HG02642 (cell line): ENCODE results near the gene SASH1.

Experiments used
- ATAC-seq: cut with Tn5 transposase; IDR thresholded peaks from one replicate; pipeline ENCODE4 v1.9.1; 2021; ENCODE audit warnings: mild to moderate bottlenecking; ENCODE audit not compliant: unreplicated experiment, poor library complexity

The SASH1 gene

GRCh38 chr6:148342350-148343046, at the start of gene SASH1:
SASH1 (plus strand) TSS chr6:148342838; CDS start chr6:148343068, 230 bp downstream.
- ATAC-seq: peak; percentile 77

- ATAC-seq: no peak
Measured at GRCh38 chr6:148293181-148293995, 49.2 kb upstream of the SASH1 start.

GRCh38 chr6:148294059-148294458, 48.6 kb upstream of the SASH1 start:
- ATAC-seq: no peak

GRCh38 chr6:148295261-148295887, 47.3 kb upstream of the SASH1 start:
- no peak for ATAC-seq

GRCh38 chr6:148296771-148297170, 45.9 kb upstream of the SASH1 start:
- no peak for ATAC-seq

GRCh38 chr6:148298683-148299082, 44.0 kb upstream of the SASH1 start:
- no peak for ATAC-seq

GRCh38 chr6:148303616-148304015, 39.0 kb upstream of the SASH1 start:
- ATAC-seq: no peak

GRCh38 chr6:148304976-148305375, 37.7 kb upstream of the SASH1 start:
- ATAC-seq: no peak

- ATAC-seq: no peak
Measured at GRCh38 chr6:148306286-148306685, 36.4 kb upstream of the SASH1 start.

GRCh38 chr6:148307405-148307804, 35.2 kb upstream of the SASH1 start:
- no peak for ATAC-seq

GRCh38 chr6:148309301-148309700, 33.3 kb upstream of the SASH1 start:
- ATAC-seq: no peak

- ATAC-seq: no peak
Measured at GRCh38 chr6:148311966-148312669, 30.5 kb upstream of the SASH1 start.

GRCh38 chr6:148313488-148313887, 29.1 kb upstream of the SASH1 start:
- ATAC-seq: no peak

- no peak for ATAC-seq
Measured at GRCh38 chr6:148316308-148316707, 26.3 kb upstream of the SASH1 start.

GRCh38 chr6:148317051-148317450, 25.6 kb upstream of the SASH1 start:
- ATAC-seq: no peak

GRCh38 chr6:148317739-148318138, 24.9 kb upstream of the SASH1 start:
- no peak for ATAC-seq

GRCh38 chr6:148322704-148323103, 19.9 kb upstream of the SASH1 start:
- no peak for ATAC-seq

GRCh38 chr6:148323344-148323743, 19.3 kb upstream of the SASH1 start:
- no peak for ATAC-seq

- no peak for ATAC-seq
Measured at GRCh38 chr6:148324297-148324985, 18.2 kb upstream of the SASH1 start.
